NCI-H774 (cell line): ENCODE data around the gene TOX2.
A peak's percentile ranks its signal among the peaks of the same experiment; 100 is the strongest.

Experiments
- DNase-seq: peaks from one replicate; lab custom pipeline; 2025; lab: John Stamatoyannopoulos, UW

The TOX2 gene

DNA sequence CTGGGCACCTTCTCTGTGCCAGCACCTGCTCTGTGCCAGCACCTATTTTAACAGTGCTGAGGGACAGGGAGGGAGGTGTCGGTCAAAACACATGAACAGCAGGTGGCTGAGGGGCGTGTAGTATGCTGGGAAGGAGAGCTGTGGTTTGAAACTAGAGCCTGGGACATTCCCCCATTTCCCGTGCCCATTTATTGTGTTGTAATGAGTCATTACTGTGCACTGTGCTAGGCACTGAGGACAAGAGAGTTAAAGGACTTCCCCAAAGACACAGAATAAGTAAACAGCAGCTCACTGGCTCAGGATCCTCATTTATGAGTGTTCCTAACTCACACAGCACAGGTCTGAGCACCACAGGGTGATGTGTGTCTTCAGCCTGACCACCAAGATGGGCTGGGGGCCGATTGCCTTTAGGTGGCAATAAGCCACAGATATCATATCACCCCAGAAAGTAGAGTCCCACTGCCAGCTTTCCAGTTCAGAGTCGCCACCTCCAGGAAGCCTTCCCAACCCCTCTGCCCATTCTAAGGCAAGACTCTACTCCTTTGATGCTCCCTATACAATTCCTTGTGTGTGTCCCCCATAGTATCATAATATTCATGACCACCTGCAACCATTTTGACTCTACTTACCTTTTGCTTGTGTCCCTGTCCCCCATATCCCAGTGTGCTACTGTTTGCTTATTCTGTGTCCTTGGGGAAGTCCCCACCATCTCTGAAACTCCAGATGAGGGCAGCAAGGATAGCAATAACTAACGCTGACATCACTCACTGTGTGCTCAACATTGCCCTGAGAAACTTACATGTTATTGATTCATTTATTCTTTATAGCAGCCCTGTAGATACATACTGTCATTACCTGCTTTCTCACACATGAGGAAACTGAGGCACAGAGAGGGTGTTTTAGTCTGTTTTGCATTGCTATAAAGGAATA is 87.3 kb downstream of the TOX2 start:
- no peak for DNase-seq

DNA sequence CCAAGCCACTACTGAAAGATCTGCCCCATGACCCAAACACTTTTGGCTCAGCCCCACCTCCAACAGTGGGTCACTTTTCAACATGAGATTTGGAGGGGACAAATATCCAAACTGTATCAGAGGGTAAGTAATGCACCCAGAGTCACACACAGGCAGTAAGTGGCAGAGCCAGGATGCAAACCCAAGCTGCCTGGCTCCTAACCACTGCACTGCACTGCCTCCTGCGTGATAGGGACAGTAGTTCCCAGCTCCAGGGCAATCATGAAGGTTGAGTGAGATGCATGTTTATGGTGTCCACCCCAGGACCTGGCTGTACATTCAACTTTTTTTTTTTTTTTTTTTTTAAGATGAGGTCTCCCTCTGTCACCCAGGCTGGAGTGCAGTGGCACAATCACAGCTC is 88.2 kb downstream of the TOX2 start:
- DNase-seq, result no peak

DNA sequence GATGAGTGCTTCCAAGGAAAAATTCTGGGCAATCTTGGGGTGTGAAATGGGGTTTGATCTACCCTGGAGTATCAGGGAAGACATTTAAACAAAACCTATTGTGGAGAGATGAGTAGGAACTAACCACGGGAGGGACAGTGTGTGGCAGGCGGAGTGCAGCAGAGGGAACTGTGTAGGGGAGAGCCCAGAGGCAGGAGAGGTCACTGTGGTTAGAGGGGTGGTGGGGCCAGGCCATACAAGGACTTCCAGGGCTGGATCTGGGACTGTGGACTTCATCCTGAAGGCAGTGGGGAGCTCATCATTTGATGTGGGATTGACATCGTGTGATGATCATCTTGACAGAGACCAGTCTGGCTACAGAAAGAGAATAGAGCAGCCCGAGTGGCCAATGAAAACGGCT is 89.0 kb downstream of the TOX2 start:
- no peak for DNase-seq

DNA sequence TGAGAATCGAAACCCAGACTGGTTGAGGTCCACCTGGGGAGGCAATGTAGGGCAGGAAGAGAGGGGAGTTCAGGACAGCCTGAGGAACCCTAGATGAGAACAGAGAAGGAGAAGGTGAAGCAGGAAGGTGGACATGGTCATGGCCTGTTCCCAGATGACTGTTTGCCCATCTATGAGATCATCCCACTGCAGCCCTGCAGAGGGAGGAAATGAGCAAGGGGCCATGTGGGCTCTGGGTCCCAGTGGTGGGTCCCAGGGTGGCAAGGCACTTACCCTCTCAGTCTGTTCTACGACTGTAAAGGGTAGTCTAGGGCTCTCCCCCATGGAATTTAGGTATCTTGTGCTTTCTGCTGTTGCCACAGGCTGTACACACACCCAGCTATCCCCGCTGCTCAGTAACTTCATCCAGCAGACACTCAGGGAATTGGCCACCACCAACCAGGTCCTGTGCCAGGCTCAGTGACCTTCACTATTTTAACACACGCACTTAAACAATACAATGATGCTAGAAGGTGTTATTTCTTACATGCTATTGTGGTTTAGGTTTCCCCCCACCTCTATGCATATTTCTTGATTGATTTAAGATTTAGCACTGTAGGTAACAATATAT is 89.8 kb downstream of the TOX2 start:
- no peak for DNase-seq

DNA sequence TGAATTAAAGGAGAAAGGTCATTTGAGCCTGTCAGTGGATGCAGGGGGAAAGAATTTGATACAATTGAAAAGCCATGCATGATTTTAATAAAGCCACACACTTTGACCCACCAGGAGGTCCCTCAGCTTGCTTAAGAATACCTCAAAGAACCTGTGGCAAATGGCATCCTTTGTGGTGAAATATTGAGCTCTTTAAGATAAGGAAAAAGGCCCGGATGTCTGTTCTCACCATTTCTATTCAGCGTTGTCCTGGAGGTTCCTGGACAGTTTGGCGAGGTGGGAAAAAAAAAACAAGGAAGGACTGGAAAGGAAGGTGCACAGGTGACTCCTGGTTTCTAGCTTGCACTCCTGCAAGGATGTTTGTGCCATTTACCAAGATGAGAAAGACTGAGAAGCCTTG is 91.0 kb downstream of the TOX2 start:
- DNase-seq, result no peak

DNA sequence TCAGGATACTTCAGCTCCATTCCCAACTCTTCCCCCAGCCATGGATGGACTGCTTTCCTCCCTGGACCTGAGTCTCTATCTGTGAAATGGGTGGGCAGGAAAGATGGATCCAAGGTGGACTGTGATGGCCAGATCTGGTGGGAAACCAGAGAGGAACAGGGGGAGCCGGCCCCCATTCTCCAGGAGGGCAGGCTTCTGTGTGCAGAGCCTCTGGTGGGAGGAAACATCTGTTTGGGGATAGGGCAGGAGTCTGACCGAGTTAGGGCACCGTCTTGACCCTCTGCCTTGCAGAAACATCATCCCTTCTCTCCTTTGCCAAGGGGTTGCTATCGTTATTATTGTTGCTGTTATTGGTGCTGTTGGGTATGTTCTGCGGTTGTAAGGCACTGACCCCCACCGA is 91.5 kb downstream of the TOX2 start:
- DNase-seq, result no peak

DNA sequence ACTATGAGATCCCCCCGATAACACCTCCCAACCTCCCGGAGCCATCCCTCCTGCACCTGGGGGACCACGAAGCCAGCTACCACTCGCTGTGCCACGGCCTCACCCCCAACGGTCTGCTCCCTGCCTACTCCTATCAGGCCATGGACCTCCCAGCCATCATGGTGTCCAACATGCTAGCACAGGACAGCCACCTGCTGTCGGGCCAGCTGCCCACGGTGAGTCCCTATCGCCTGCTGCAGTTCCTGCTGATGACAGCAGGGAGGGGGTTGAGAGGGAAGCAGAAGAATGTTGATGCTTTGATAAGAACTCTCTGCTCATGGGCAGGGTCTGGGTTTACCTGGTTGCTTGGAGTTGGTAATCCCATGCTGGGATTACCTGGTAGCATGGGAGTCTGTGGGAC is 91.9 kb downstream of the TOX2 start:
- no peak for DNase-seq

DNA sequence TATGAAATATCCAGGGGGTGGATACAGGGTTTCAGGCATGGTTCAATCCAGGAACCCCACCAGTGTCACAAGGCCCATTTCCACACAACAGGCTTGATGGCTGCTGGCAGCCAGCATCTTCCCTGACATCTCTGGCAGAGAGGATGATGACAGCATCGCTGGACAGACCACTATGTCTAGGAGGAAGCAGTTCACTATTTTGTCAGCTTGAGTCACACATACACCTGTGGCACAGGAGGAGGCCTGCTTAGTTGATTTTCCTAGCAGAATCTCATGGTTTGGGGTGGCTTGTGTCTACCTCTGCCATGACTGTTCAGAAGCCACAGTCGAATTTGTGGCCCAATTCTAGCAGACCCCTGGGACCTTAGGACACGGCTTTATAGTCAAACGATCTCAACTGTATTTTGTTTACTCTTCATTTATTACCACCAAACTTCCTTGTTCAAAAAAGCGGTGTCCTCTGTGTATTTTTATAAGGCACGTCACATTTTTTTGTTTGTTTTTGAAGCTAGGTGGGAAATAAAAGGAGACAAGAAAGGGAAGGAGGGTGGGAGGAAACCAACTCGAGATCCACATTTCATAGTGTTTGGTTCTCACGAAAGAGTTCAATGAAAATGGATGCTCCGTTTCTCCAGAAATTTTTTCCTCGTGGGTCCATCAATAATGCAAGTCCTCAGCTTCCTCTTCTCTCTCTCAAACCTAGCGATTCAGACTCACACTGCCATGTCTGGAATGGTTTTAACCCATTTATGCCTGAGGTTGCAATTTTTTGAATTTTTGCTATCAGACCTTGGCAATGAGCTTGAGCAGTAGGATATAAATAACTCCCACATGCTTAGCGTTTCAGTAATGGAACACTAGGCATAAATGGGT is 94.4 kb downstream of the TOX2 start:
- DNase-seq, result no peak

DNA sequence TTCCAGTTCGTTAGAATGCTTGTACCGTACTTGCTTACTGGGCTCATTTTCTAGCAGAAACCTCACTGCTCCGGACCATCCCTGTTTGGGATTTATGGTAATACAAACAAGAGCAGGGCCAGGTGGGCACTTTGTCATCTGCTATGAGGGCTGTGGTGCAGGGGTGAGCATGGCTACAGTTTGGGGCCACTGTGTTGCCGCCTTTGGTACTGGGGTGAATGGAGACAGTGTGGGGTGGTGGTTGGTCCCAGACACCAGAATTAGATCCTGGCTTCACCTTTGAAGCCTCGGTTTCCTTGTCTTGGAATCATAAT is 95.0 kb downstream of the TOX2 start:
- DNase-seq, result no peak

DNA sequence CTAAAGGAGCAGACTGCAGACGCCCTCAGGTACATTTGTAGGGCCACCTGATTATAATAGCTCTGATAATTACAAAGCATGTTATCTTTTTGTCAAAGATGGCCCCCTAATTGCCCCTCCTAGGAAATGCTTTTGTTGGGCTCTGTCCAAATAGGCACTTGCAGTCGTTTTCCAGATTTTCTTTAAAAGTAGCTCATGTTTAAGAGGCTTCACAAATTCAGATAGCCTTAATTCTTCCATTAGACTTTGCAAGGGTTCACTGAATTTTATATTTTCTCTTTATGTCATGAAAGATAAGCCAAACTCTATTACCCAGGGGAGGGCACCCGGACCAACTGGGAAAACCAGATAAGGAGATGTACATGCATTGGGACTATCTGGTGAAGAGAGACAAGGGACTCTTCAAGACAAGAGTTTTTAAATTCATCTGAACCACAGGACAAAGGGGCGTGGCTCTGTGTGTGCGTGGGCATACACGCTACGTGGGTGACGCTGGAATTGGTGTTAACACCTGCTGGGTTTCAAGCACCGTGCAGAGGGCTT is 95.6 kb downstream of the TOX2 start:
- no peak for DNase-seq

DNA sequence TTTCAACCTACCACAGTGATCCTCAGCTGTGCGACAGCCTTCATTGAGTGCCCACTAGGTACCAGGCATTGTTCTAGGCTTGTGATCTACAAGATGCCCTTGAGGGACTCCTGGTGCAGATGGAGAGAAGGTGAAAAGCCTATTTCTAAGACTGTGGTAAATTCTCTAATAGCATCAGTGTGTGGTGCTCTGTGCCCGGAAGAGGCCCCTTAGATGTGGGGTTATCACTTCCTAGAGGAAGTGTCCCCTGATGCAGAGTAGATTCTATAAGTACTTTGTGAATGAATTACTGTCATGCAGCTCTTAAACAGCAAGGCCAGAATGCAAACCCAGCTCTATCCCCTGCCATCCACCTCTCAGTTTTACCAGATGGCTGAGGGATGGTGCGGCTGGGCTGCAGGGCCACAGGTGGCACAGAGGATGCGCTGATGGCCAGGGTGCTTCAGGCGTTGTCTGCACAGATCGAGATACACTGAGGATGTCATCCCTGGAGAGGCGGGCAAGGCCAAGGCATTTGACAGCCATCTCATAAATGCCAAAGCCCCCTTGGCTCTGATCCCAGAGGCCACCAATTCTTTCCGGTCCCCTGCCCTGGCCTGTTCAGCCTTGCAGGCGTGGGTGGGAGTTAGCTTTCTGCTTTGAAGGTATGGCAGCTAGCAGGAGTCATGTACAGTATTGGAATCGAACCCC is 96.7 kb downstream of the TOX2 start:
- no peak for DNase-seq

DNA sequence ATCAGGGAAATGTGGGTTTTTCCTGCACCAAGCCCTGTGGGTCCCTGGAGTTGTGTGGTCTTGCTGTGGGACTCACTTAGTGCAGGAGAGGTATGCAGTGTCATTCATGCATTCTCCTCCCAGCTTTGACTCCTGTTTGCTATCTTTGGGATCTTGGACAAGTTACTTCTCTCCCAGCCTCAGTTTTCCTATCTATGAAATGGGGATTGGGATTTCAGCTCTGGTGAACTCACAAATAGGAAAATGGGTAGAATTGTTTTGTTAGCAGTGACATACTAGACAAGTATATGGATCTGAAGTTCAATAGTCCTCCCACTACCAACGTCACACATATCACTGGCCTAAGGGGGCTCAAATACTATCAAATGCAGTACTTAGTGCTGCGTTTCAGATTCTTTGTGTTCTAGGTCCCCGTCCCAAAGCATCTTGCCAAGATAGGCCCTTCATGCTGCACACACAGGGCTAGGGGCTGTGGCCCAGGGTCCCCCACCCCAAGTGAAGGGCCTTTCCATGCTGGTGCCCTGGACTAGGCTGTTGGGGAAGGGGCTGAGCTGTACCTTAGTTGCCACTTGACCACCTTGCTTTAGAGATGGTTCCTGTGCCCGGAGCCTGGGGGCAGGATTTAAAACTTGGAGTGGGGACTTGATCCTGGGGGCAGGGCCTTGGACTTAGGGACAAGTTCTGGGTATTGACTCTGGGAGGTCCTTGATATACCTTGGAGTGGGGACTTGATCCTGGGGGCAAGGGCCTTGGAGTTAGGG is 98.0 kb downstream of the TOX2 start:
- DNase-seq, result no peak

DNA sequence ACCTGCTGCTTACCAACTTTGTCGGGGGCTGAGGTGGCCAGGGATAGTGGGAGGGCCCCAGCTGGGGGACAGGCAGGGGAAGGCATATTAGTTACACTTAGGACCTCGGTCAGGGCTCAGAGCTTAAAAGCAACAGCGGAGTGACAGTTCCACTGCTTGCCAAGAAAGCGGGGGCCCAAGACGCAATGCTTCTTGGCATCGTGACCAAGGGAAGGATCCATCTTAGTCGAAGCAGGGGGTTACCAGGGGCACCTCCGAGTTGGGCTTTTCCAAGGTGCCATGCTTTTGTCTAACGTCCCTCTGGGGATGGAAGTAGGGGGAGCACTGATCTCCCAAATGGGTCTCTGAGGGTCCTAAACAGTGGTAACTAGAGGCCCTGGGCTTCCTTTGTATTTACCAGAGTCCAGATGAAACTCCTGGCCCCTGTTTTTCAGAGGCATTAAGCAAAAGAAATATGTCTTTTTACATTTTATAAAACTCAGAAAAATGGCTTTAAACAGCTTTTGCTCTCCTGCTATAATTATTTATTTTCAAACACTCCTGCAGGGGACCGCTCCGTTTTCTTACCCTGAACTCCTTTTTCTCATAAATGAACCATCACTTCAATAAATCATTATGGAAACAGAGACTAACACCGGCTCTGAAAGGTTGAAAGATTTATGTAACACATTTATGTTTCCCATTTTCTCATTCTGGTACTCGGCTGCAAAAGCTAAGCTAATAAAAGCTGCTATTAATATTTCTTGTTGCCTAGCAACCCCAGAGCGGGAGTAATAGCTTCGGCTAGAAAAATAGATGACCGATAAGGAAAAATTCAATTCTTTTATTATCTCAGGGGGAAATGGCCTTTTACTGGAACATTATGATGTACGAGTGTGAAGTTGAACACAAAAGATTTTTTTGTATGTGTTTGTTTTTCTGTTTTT is 100.4 kb downstream of the TOX2 start:
- DNase-seq, result no peak

DNA sequence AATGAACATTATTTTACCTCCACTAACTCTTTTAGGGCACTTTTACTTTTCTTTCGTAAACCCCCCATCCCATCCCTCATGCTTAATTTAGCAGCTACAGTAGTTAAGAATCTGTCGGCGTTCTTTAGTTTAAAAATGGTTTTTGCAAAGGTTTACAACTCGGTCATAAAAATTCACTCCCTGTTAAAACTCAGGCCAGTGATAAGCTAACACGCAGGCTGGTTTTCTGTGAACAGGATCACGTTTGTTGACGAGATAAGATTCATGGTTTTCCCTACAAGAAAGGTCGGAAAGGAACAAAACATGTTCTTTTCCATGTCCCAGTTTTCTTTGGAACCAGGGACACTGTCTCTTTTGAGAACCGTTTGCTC is 101.1 kb downstream of the TOX2 start:
- no peak for DNase-seq

DNA sequence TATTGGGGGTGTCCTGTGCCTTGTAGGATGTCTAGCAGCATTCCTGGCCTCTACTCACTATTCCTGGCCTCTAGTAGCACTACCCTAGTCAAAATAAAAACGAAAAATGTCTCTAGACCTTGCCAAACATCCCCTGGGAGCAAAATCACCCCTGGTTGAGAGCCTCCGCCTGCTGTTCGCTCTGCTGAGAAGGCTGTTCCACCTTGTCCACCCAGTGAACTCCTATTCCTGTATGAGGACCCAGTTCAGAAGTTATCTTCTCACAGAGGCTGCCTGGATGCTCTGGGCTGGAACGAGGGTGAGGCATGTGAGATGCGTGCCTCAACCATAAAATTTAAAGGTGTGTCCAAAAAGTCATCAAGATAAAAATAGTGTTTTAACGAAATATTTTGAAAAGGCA is 101.9 kb downstream of the TOX2 start:
- no peak for DNase-seq

DNA sequence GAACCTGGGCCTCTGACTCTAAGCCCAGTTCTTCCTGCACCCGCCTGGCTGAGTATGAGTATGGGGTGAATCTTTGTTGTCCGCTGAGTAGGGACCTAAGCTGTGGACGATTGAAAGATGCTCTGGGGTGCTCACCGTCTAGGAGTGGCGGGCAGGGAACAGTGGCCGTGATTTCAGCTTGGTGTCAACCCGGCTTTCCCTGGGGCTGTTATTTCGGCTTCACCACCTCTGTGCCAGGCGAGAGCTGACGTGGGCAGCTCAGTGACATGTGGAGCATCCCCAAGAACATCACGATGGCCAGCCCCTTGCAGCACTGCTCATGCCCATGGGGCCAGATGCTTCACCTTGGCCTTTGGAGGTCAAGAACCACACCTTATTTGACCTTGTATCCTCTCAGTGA is 102.6 kb downstream of the TOX2 start:
- DNase-seq, result no peak

DNA sequence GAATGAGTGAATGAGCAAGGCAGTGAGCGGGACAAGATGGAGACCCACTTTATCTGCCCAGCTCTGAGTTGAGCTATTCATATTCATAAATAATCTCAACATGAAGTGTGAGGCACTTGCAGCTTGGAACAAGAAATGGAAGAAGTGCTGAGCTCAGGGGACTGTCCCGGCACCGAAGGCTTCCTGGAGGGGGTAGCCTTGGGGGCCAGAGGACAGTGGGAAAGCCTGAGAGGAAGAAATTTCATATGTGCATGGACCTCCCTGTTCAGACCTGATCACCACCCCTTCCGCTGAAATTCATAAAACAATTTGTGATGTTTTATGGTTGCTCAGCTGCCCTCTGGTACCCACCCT is 103.2 kb downstream of the TOX2 start:
- no peak for DNase-seq

DNA sequence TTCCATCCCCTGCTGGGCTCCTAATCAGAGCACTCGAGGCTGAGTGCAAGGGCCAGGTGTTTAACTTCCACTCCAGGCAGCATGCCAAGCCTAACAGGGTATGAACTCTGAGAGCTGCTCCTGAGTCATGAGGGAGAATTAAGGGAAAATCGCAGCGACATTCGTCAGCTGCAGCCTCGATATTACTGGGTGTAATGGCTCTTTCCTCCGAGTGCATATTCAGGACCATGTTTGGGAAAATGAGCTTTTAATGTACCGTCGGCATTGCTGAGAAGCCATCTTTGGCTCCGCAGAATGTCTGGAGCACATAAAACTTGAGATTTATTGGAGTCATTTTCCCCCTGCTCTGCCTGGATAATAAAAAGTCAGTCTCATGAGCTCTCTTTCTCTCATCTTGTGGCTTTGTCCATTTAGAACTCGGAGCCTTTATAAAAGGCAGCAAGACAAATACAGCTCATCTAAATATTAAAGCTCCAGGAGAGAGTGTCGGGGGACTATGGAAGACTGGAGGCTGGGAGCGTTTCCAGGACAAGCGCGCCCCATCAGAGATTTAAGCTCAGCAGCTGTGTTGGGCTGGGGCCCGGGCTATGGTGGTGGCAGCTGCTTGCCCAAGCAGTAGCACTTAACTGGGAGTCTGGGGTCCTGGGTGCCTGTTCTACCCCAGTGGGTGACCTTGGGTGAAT is 103.7 kb downstream of the TOX2 start:
- peak; percentile 94 for DNase-seq

DNA sequence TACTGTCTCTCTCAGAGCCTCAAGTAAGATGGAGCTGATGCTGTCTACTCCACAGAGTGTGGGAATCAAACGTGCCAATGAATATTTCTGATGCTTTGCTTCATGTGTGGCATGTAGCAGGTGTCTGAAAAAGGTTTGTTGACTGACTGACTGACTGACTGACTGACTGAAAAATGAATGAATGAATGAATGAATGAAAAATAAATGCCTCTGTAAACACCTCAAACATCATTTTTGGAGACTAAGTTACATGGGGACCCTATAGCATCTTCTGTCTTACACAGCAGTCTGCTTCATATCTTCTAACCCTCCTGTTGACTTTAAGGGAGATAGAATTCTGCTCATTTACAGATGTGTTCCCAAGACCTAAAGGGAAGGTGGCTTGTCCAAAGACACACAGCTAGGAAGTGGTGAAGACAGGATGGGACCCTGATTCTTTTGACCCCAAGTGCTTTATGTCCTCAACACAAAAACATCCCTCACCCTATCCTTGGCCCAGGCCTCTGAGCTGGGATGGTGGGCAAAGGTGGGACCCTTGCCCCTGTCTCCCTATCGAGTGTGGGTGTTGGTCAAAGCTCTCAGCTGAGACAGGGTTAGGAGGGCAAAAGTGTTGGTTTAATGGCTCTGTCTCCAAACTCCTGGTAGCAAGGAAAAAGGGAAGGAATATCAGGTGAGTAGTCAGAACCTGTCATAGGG is 104.4 kb downstream of the TOX2 start:
- no peak for DNase-seq
